GM21367 (cell line): ENCODE results near the gene NEMP2.
"Not testable (repeated sequence)": the region's sequence is repeated elsewhere in the genome, so short reads cannot be mapped to it uniquely, and the experiment has no call there.

Source experiments
- ATAC-seq: cut with Tn5 transposase; IDR thresholded peaks from one replicate; pipeline ENCODE4 v1.9.1; 2021; ENCODE audit not compliant: unreplicated experiment

Gene NEMP2

DNA sequence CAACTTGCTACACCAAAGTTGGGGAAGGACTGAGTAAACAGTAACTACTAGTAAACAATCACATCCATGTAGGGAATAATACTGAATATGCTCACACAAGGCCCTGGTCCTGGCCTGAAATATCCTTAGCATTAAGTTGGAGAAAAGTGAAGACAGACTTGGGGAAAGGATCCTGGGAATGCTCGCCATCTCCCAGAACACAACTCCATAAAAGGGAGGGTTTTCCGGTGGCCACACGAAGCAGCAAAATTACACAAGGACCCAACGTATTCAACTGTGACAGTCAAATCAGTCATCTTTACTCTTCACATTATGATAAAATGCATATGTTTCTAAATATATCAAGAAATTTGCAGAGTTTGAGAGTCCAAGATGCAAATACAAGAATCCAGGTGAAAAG is 7.3 kb downstream of the NEMP2 start:
- no peak for ATAC-seq

DNA sequence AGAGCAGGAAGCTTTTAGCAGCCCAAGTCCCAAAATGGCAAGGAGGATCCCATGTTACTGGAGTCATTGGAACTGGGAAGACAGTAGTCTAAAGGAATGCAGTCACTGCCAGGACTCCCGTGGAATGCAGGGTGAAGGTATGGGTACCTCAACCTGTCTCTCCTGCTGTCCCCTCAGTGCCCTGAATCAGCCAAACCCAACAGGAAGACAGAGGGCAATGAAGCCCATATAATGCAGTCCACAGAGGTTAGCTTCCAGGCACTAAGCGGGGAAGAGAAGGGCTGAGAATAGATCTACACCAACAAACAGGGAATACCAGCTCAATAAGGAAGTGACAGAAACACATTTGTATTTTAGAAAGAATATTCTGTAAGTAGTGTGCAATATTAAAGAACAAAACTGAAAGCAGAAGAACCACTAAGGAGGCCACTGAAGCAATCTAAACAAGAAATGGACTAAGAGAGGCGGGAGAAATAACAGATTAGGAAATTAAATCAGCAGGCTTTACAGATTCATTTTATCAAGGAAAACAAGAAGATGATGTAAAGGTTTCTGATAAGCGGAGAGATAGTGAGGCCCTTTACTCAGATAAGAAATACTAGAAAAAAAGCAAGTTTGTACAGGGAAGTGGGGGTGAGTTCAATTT is 8.3 kb downstream of the NEMP2 start:
- no peak for ATAC-seq

DNA sequence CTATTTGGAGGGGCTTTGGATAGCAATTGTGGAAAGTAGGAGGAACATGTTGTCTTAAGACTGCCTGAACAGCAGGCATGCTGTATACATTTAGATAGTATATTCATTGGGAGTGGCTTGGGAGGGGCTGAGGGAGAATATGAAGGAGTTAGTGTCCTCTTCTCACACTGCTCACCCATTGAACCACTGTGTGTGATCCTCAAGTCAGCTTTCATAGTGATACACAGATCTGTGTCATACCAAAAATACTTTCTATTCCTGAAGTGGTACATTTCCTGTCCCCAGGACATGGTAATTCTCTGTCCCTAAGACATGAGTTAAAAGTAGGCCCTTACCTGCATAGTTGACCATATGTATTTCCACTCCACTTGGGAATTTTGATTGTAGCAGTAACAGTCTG is 9.6 kb downstream of the NEMP2 start:
- ATAC-seq: no peak

DNA sequence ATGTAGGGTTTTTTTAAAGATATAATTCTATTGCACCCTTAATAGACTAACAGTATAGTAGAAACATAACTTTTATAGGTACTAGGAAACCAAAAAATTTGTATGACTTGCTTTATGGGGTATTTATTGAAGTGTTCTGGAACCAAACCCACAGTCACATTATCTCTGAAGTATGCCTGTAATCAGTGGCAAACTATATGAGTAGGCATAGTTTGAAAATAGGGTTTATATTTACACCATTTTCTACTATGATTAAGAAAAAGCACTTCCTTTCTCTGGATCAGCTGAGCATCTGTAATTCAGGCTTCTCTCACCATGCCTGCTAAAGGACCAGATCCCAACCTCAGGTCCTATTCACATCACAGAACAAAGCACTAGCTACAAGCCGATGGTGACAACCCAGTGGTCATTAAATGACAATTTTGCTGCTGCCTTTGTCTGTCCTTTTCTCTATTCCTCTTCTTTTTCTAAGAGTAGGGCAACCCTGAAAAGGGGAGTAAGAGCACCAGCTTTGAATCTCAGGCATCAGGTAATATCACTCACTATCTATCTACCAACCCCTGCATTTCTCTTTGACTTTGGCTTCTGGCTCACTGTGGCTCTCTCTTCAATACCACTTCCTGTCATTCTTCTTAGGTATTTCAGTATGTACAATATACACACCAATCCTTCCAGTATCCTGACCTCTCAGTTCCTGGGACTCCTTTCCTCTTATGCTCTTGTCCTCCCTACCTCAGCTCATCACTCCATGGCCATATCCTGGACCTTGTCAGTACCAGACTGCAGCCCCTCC is 14.4 kb downstream of the NEMP2 start:
- no peak for ATAC-seq

DNA sequence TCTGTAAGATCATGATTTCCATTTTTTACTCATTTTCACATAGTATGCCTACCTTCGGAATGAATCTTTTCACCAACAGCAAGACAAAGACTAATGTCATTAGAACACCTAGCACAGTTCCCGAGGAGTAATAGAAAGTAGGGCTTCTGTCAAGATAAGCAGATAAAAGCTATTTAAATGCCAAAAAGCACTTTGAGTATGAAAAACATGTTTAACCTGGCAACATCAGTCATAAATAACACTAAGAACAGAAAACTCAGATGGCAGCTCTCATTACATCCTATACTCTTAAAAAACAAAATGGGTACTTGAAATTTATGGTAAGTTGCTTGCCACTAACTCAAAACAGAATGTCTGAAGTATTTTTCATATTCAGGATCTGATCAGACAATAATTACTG is 17.1 kb downstream of the NEMP2 start:
- ATAC-seq: no peak

DNA sequence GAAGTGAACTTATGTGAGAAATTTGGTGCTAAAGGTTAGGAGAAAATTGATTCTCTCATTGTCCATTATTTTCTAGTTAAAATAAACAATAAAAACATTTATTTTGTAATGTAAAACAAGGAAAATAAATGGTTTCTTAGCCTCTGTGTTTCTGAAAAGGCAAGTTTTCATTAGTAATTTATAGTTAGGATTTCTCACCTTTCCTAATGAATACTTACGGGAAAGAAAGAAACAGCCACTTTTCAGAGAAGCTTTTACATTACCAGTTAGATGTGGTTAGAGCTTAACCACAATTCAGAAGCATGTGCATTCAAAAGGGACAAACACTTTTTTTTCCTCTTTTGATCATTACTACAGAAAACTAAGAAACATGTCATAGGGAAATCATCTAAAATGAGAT is 18.8 kb downstream of the NEMP2 start:
- ATAC-seq: no peak

DNA sequence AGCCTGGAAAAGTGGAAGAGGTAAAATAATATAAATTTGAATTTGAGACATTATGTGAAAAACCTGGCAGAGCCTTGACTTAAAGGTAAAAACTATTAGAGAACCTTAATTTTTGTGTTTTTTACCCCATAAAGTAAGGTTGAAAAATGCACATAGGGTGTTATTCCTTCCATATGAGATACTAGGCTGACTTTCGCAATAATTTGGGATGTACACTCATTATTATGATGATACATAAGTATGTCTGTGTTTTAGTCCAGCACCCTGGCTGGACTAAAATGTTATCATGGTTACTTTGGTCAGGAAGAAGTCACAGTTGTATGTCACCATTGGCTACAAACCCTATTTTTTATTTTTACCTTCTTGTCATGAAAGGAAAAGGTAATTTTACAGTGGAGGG is 19.8 kb downstream of the NEMP2 start:
- ATAC-seq: no peak

DNA sequence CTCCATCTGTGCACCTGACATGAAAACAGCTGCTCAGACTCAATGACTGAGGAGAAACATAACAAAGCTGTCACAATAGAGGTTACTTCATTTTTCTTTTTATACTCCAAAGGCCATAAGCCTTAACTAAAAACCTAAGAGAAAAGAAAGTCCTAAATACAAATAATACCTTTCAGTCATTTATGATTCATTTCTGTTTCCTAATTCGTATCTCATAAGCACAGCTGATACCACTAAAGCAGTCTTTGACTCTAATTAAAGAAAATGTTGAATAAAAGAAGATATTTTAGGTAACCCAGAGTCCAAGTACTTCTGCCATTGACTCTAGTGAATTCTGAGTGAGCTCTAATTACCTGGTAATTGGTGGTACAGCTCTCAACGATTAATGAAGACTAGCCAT is 20.6 kb downstream of the NEMP2 start:
- no peak for ATAC-seq

DNA sequence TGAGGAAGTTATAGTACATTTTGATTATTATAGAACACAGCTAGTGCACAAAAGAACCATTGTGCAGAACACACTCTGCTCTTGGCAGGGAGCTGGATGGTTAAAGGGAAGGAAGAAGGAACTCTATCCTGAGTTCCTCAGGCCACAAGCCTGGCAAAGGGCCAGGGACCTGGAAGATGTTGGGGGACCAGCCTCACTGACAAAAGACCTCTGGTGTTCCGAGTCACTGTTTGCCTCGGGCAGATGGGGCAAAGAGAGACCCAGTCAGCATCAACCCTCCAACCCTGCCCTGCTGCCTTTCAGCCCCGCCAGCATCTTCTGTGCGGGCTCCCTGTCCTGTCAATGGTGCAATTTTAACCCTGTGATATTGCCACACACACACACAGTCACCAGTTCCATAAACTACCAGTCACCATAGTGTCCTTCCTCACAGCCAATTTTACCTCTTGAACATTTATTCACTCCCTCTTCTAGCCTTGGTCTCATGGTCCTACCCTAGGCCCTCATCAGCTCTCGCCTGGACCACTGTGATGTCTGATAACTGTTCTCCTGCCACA is 21.9 kb downstream of the NEMP2 start:
- no peak for ATAC-seq

DNA sequence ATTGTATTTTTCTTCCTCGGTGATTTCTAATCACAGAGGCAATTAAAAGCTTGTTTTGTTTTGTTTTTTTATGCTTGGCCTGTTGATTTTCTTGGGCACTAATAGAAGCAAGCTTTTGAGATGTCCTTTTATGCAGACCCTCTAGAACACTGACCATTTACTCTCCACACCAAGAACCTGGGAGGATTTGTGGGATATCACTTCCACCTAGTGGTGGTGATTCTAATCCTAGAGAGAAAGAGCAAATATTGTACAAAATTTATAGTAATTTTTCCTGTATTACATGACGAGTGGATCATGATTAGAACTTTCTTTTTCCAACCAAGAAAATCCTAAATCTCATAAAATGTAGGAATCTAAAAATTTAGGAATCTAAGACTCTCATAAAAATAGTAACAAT is 23.4 kb downstream of the NEMP2 start:
- ATAC-seq: no peak

DNA sequence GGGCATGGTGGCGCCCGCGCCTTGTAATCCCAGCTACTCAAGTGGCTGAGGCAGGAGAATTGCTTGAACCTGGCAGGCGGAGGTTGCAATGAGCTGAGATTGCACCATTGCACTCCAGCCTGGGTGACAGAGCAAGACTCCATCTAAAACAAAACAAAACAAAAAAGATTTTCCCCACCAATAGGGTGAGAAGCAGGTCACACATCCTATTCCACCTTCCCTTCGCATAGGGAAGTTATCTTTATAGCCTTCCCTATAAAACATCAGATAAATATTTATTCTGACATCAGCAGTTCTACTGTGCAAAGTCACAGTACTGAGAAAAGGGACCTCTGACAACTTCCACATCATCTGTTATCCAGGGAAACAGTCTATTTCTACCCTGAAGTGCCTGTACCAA is 24.6 kb downstream of the NEMP2 start:
- ATAC-seq: not testable (repeated sequence)

DNA sequence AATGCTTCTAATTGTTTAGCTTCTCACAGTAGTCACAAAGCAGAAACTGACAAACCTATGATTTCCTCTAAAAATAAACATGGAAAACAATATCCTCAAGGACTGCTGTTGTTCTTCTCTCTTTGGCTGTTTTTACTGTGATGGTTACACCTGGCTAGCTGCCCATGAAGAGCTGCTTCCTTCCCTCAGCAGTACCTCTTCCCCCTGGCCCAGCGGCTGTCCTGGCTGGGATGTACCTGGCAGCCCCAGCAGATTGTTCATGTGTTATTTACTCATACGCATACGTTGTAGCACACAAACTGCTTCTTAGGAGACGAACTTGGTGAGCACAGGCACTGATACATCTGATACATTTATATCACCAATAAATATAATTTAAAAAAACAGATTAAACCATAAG is 27.4 kb downstream of the NEMP2 start:
- ATAC-seq: no peak

DNA sequence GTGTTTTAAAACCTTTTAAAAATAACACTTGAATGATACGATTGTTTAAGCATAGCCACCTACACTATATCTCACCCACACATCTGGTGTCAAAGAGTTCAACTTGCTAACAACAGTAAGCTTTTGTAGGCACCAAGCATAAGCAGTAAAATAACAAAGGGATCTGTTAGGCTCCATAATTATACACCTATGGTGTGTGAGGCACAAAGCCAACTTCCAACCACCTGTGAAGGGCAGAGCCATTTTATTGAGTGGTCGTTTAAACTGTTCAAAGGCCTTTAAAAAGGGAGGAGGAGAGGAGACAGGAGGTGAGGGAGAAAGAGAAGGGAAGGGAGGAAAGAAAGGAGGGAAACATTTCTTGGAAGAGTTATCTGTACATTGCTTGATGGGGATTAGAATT is 27.9 kb downstream of the NEMP2 start:
- ATAC-seq: no peak

DNA sequence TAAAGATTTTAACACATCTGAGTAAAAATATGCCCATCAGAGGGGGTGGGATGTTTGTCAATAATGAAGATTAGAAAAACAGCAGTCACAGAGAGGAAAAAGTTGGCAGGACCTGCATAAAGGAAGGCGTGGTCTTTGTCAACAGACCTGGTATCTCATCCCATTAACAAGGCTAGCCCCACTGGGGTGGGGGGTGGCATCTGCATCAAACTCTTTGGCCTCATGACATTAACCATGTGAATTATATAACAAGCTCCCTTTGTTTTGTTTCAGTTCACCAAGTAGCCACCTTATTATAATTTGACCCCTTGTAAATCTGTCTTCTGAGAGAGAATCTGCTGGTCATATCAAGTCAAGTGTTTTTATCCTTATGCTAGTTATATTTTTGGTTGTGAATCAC is 28.8 kb downstream of the NEMP2 start:
- no peak for ATAC-seq

DNA sequence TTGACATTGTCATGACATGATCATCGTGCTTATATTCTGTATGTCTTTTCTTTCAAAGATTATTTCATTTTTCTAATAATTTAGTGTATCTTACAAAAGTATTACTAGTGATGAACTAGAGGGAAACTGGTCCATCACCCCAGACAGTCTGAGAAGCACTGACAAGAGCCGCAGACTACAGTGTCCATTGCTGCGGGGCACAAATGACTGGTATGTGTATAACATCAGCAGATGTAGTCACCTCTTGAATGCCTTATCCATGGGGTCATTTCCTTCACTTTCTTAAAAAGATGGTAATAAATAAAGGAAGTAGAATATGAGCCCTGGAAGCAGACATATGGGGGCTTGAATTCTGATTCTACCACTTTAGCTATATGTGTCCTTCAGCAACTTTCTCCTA is 29.6 kb downstream of the NEMP2 start:
- no peak for ATAC-seq

DNA sequence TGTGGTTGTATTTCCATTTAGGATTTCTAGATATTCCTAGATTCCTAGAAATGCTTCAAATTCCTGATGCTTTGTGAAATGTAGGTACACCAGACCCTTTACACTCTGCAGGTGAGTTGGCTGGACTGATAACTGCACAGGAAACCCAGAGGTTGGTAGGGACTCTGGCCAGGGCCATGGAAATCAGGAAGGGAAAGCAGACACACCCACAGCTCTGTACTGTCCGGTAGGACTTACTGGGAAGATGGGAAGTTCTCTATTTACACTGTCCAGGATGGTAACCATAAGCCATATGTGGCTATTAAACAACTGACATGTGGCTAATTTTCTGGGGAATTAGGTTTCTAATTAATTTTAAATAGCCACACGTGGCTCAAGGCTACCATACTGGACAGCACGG is 31.4 kb downstream of the NEMP2 start:
- ATAC-seq: no peak

DNA sequence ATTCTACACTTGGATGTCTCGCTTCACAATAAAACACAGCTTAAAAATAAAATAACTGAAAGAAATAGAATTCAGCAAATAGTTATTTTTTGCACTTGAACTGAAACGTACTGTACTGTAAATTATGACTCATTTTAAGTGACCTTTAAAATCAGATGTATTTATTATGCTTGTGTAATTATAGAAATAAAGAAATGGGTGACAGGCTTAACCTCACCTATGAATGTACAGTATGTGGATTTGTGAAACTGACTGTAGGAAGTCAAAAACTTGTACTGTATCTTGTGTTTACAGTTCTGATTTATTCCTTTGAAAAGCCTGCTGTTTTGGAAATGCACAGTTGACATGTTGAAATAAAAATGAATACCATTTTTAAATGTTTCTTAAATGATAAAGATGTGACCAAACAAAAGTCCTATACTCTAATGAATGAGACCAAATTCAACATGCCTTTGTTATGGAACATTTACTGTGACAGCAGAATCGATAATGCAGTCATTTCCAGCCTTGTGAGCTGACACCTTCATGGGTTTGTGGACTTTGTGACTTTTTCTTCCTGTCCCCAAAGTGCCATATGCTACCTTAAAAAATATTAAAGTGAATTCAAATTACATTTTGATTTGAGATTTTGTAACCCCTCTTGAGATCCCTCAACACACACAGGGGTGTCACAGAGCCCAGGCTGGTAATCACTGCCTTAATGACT is 32.7 kb downstream of the NEMP2 start:
- no peak for ATAC-seq

DNA sequence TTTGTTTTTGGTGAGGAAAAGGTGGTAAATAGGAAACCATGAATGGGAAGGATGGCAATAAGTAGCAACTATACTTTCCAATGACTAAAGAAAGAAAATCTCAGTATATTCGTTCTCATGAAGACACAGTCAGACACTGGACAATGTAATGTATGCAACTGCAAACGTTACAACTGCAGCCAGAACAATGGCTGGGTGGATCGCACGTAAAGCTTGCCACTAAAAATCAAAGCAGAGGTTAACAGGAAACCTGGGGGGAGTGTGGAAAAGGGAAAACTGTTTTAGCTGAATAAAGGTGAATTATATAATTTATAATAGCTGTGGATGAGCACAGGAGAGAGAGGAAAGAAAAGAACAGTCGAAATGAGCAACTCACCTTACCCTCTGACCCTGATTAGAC is 33.3 kb downstream of the NEMP2 start:
- no peak for ATAC-seq

DNA sequence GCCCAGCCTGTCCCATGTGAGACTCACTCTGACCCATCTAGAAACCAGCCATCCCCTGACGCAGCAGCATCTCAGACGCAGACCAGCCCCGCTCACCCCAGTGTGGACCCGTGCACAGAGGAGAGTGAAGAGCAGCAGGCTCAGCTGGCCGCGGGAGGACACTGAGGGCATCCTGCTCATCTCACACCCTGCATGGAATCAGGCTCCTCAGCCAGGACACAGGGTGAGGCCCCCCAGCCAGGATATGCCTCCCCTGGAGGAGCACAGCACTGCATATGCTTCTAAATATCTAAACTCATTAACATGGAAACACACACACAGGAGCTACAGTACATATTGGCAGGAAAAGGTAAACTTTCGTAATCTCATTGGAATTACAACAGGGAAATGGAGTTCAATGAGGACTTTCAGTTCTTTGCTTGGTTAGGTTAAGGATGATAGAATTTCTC is 34.4 kb downstream of the NEMP2 start:
- no peak for ATAC-seq

DNA sequence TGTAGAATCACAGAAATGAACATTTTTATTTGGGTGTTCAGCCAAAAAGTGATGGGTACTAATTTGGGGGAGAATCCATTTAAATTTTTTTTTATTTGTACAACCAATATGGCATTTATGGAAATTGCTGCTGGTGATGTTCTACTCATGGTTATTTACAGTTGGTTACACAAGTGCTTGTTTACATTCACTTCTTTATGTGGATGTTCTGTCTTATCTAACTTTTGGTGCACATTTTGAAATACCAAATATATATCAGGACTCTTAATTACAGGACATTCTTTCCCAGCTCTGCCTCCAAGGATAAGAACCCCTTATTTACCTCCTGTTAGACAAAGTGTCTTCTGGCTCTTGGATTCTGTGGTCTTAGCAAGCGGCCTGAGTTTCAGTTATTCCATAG is 35.2 kb downstream of the NEMP2 start:
- no peak for ATAC-seq

DNA sequence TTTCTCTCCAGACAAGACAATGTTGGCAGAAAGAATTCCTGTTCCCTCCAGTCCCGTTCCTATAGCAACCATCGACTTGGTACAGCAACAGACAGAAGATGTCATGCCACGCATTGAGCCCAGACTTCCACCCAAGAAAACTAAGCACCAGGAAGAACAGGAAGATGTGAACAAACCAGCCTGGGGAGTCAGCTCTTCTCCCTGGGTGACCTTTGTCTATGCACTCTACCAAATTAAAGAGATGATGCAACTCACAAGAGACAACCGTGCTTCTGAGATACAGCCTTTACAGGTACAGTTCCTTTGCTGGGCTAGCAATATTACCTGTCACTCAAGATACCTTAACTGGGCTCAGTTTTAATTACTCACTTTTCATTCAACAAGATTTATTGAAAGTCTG is 37.1 kb downstream of the NEMP2 start:
- ATAC-seq: no peak
